Measurements from ENCODE around the gene PPP4R4. TPM values are rescaled to one million over a fixed set of nuclear protein-coding genes. Genes with fewer than 3 reads are reported as not detected.

Gene PPP4R4
- polyA plus RNA-seq, 1 of the 3 experiments (the other 2 are of a cell fraction), result 2.5 TPM

DNA sequence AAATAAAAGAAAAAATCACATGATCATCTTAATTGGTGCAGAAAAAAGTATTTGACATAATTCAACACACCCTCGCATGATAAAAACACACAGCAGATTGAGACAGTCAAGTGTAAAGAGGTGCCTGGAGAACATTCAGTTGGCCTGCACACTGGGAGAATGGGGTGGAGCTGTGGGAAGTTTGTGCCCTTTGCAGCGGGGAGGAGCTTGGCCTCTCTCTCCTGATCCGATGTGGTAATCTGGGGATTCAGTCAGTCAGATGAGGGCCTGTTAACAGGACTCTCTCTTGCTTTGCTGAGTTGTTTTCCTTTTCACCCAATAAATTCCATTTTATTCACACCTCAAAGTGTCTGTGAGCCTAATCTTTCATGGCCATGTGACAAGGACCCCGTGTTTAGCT is 143.1 kb downstream of the PPP4R4 start:
- POLR2A ChIA-PET, result no interaction called here
- H3K4me1 ChIP-seq (ENCODE audit: control insufficient read depth in 1 of 2, insufficient read depth in 2 of 2, low read depth in 1 of 2, low read length in 1 of 2), result no peaks in the 10 kb centered on the region
- H4K20me1 ChIP-seq (ENCODE audit: insufficient read depth), result no peaks in the 10 kb centered on the region
- no peak overlapping the region for H2AFZ ChIP-seq (ENCODE audit: low read depth)
- H3K4me2 ChIP-seq, result no peak overlapping the region
- no peak for DNase-seq
- no peak overlapping the region for H3K27ac ChIP-seq (ENCODE audit: low read depth in 2 of 2, low read length in 1 of 2)
- H3K79me2 ChIP-seq (ENCODE audit: insufficient read depth), result no peaks in the 10 kb centered on the region
- H3K9ac ChIP-seq, result no peak overlapping the region
- no peak overlapping the region for H3K4me3 ChIP-seq (ENCODE audit: low read depth in 2 of 2, low read length in 1 of 2)
- CTCF ChIA-PET, result no interaction called here
- H3K9me3 ChIP-seq, result peaks cover 8% of the 10 kb centered on the region; the same call in 1 of the 2 replicates
- TF ChIP-seq NRF1 (IDR thresholded peaks at IDR 0.05; ENCODE audit: low read depth, low read length) (no peak), FOXM1 (IDR thresholded peaks at IDR 0.05; ENCODE audit: low read depth) (no peak), GATA2 (CRISPR knock-in tag; IDR thresholded peaks at IDR 0.05) (no peak), TCF12 (IDR thresholded peaks at IDR 0.05) (no peak), FOSL2 (IDR thresholded peaks at IDR 0.05; ENCODE audit: borderline replicate concordance, low read depth) (no peak), NFIC (IDR thresholded peaks at IDR 0.05; ENCODE audit: borderline replicate concordance) (no peak), ELF1 (IDR thresholded peaks at IDR 0.05) (no peak), CHD2 (IDR thresholded peaks at IDR 0.05; ENCODE audit: low read length, partially characterized antibody) (no peak), EP300 (IDR thresholded peaks at IDR 0.05; ENCODE audit: borderline replicate concordance in 1 of 2, low read depth in 1 of 2, low read length in 1 of 2) (no peak), EZH2phosphoT487 (IDR thresholded peaks at IDR 0.05; ENCODE audit: borderline replicate concordance, low read depth) (no peak)
- TF ChIP-seq, protein P1, sequence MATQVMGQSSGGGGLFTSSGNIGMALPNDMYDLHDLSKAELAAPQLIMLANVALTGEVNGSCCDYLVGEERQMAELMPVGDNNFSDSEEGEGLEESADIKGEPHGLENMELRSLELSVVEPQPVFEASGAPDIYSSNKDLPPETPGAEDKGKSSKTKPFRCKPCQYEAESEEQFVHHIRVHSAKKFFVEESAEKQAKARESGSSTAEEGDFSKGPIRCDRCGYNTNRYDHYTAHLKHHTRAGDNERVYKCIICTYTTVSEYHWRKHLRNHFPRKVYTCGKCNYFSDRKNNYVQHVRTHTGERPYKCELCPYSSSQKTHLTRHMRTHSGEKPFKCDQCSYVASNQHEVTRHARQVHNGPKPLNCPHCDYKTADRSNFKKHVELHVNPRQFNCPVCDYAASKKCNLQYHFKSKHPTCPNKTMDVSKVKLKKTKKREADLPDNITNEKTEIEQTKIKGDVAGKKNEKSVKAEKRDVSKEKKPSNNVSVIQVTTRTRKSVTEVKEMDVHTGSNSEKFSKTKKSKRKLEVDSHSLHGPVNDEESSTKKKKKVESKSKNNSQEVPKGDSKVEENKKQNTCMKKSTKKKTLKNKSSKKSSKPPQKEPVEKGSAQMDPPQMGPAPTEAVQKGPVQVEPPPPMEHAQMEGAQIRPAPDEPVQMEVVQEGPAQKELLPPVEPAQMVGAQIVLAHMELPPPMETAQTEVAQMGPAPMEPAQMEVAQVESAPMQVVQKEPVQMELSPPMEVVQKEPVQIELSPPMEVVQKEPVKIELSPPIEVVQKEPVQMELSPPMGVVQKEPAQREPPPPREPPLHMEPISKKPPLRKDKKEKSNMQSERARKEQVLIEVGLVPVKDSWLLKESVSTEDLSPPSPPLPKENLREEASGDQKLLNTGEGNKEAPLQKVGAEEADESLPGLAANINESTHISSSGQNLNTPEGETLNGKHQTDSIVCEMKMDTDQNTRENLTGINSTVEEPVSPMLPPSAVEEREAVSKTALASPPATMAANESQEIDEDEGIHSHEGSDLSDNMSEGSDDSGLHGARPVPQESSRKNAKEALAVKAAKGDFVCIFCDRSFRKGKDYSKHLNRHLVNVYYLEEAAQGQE (IDR thresholded peaks at IDR 0.05; ENCODE audit: low read depth, low read length), result no peak
- TF ChIP-seq, protein P2, sequence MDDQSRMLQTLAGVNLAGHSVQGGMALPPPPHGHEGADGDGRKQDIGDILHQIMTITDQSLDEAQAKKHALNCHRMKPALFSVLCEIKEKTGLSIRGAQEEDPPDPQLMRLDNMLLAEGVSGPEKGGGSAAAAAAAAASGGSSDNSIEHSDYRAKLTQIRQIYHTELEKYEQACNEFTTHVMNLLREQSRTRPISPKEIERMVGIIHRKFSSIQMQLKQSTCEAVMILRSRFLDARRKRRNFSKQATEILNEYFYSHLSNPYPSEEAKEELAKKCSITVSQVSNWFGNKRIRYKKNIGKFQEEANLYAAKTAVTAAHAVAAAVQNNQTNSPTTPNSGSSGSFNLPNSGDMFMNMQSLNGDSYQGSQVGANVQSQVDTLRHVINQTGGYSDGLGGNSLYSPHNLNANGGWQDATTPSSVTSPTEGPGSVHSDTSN (IDR thresholded peaks at IDR 0.05), result no peak
- H3F3A ChIP-seq (replicated peaks; ENCODE audit: insufficient read depth), result no peaks in the 10 kb centered on the region
- no peaks in the 10 kb centered on the region for H3K36me3 ChIP-seq (replicated peaks in 1 of 2; ENCODE audit: control insufficient read depth in 1 of 2, insufficient read depth in 2 of 2, low read length in 1 of 2)
- WGBS (ENCODE audit: low lambda C conversion rate), result 72% methylated on average over 4 of the region's 4 CpGs
- no peaks in the 10 kb centered on the region for H3K27me3 ChIP-seq (ENCODE audit: insufficient read depth)
- H3K9me2 ChIP-seq, result no peaks in the 10 kb centered on the region

DNA sequence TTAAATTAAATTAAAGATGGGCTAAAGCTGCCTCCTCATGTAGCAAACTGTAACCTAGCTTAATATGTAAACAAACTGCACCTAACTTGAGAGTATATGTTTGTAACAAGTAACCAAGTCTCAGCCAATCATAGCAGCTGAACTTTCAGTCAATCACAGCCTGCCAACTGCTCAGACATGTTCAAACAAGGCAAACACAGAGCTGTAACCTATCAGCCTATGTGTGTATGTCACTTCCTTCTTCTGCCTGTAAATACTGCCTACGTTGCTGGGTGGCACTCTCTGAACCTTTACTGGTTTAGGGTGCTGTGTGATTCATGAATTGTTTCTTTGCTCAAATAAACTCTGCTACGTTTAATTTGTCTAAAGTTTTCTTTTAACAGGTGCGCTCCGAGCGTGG is 146.1 kb downstream of the PPP4R4 start:
- no peaks in the 10 kb centered on the region for H3K9me2 ChIP-seq
- CTCF ChIA-PET, result no interaction called here
- no peaks in the 10 kb centered on the region for H4K20me1 ChIP-seq (ENCODE audit: insufficient read depth)
- 89% methylated on average over 5 of the region's 5 CpGs for WGBS (ENCODE audit: low lambda C conversion rate)
- H3K4me2 ChIP-seq, result no peak overlapping the region
- H3K27ac ChIP-seq (ENCODE audit: low read depth in 2 of 2, low read length in 1 of 2), result no peak overlapping the region
- POLR2A ChIA-PET, result no interaction called here
- H3K9ac ChIP-seq, result no peak overlapping the region
- no peak for DNase-seq
- H3K79me2 ChIP-seq (ENCODE audit: insufficient read depth), result no peaks in the 10 kb centered on the region
- no peaks in the 10 kb centered on the region for H3K36me3 ChIP-seq (replicated peaks in 1 of 2; ENCODE audit: control insufficient read depth in 1 of 2, insufficient read depth in 2 of 2, low read length in 1 of 2)
- H2AFZ ChIP-seq (ENCODE audit: low read depth), result no peak overlapping the region
- H3K27me3 ChIP-seq (ENCODE audit: insufficient read depth), result no peaks in the 10 kb centered on the region
- peaks cover 8% of the 10 kb centered on the region; the same call in 1 of the 2 replicates for H3K9me3 ChIP-seq
- peaks cover 0 to 6% of the 10 kb centered on the region in 2 experiments; a peak in 2 of 4 replicates for H3K4me1 ChIP-seq (ENCODE audit: control insufficient read depth in 1 of 2, insufficient read depth in 2 of 2, low read depth in 1 of 2, low read length in 1 of 2)
- no peak overlapping the region for H3K4me3 ChIP-seq (ENCODE audit: low read depth in 2 of 2, low read length in 1 of 2)
- TF ChIP-seq, protein P3, sequence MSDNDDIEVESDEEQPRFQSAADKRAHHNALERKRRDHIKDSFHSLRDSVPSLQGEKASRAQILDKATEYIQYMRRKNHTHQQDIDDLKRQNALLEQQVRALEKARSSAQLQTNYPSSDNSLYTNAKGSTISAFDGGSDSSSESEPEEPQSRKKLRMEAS (IDR thresholded peaks at IDR 0.05; ENCODE audit: low read depth), result no peak
- no peak for TF ChIP-seq SMC3 (IDR thresholded peaks at IDR 0.05; ENCODE audit: low read depth, low read length)
- TF ChIP-seq, protein P1 (IDR thresholded peaks at IDR 0.05; ENCODE audit: low read depth, low read length), result no peak
- TF ChIP-seq ELF1 (IDR thresholded peaks at IDR 0.05), result no peak
- peaks cover 19% of the 10 kb centered on the region for H3F3A ChIP-seq (replicated peaks; ENCODE audit: insufficient read depth)
